Fibroblast of skin of right biceps (primary cell): ENCODE measurements around the gene OR2H1.

ENCODE experiments used
- DNase-seq: peaks from one replicate; pipeline ENCODE4 v3.0.0-alpha.2; 2013

The OR2H1 gene

GRCh38 chr6:29486577-29486976 lies 29.6 kb downstream of the OR2H1 start:
- no peak for DNase-seq

- no peak for DNase-seq
These were observed 30.2 kb downstream of the OR2H1 start for GRCh38 chr6:29487131-29487530.

- no peak for DNase-seq
These were observed 30.7 kb downstream of the OR2H1 start, which contains the start of gene MAS1L for GRCh38 chr6:29487660-29488059. TSS of gene MAS1L (minus strand) at chr6:29487956. CDS start at chr6:29487902, 54 bp downstream.

DNA sequence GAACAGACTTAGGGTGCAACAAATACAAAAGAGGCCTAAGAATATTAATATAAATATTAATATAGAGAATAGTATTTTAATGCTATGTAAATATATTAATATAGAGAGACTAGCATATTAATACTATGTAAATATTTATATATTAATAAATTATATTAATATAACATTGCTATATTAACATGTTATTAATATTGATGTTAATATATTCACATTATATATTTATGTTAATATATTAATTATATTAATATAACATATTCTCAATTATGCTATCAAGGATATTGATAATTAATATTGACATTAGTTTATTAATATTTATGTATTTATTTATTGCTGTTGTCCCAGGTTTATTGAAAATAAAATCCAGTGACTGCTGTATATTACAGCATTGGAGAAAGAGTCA lies 31.9 kb downstream of the OR2H1 start:
- DNase-seq: no peak

GRCh38 chr6:29489286-29489685 lies 32.3 kb downstream of the OR2H1 start:
- DNase-seq: no peak

DNA sequence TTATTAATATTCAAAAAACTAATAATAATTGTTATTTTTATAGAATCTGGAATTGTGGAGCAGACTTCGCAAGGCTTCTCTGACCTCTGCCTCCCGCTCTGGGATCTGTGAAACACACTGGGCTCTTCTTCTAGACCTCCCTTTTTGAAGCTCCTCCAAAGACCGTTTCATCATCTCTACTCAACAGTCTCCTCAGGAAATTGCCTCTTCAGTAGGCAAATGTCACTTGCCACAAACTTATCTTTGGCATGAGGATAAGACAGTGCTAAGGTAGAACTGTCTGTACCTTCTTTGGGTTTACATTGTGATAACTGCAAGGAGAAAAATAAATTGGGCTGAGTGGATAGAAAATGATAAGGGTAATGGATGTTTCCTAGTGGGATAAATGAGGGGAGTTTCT lies 33.1 kb downstream of the OR2H1 start:
- DNase-seq: no peak

GRCh38 chr6:29490552-29490951 lies 33.6 kb downstream of the OR2H1 start:
- DNase-seq: no peak

GRCh38 chr6:29491574-29491973 lies 34.6 kb downstream of the OR2H1 start:
- no peak for DNase-seq

DNA sequence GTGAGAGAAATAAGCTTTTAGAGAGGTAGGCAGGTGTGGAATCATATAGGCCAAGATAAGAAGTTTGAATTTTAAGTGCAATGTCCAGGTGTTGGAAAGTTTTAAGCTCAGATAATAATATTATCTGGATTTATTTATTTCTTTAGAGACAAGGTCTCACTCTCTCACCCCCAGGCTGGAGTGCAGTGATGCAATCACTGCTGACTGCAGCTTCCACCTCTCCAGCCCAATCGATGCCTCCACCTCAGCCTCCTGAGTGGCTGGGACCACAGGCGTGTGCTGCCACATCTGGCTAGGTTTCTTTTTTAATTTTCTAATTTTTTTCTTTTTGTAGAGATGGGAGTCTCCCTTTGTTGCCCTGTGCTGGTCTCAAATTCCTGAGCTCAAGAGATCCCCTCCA lies 36.3 kb downstream of the OR2H1 start:
- no peak for DNase-seq

DNA sequence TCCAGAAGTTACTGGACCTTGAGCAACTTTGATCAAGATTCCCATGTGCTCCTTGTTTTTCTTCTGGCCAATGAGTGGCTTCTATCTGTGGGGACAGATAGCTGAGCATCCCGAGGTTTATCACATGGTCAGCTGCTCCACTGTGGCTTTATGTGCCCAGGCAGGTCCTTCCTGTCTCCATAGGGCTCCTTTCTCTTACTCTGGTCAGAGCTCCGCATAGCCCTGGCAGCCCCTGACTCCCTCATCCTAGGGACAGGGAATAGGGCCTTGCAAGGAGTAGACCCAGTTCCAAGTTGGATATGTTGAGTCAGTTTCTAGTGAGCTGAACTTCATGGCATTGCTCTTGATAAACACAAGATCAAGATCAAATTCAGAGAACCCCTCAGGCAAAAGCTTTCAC lies 37.2 kb downstream of the OR2H1 start:
- DNase-seq: no peak

DNA sequence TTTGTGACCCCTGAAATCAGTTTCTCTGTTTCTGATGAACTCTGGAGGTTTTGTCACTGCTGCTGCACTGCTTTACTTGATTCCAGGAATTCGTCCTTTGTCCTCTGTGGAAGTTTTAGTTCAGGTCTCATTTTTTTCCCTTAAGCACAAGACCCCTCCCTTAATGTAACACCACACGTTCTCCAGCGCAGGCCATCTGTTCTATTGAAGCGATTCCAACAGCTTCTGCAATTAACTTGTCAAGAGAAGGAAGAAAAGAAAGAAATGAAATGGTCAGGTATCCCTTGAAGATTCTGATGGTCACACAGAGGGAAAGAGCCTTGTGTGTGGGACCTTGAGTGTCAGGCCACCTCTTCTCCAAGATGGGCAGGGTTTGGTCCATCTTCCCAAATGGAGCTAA lies 38.6 kb downstream of the OR2H1 start:
- DNase-seq: no peak

DNA sequence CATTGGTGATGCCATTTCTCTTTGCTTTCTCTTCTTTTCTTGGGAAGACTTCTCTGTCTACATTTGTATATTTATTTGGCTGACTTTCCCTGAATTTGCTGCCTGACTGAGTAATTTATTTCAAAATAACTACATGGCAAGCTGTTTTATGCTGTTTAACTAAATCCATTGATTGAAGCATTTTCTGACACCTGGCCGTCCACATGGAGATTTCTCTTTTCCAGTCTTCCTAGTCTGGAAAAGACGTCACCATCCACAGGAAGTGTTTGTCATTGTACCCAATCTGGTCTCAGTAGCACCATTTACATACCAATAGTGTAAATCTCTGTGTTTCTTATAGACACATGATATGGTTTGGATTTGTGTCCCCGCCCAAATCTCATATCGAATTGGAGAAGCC lies 40.0 kb downstream of the OR2H1 start:
- no peak for DNase-seq

- DNase-seq: no peak
These were observed 42.7 kb downstream of the OR2H1 start for GRCh38 chr6:29499704-29500103.

DNA sequence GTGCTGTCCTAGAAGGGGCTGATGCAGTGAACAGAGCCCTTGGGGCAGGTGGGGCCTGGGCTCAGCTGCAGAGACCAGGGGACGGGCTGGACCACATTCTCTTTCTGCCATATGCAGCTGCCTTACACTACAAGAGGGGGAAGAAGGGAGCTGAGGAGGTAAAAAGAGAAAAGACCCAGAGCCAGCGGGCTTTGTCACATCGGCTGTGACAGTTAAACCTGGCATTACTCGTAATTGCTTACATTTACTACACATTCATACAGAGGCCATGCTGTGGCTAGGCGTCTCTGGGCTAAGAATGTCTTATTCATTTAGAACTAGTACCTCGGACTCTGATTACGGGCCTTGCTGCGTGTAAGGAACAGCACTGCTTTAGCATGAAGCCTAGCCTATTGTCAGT lies 43.6 kb downstream of the OR2H1 start:
- DNase-seq: no peak

- no peak for DNase-seq
These were observed 44.2 kb downstream of the OR2H1 start for GRCh38 chr6:29501106-29501505.

GRCh38 chr6:29502181-29502580 lies 45.2 kb downstream of the OR2H1 start:
- DNase-seq: no peak

DNA sequence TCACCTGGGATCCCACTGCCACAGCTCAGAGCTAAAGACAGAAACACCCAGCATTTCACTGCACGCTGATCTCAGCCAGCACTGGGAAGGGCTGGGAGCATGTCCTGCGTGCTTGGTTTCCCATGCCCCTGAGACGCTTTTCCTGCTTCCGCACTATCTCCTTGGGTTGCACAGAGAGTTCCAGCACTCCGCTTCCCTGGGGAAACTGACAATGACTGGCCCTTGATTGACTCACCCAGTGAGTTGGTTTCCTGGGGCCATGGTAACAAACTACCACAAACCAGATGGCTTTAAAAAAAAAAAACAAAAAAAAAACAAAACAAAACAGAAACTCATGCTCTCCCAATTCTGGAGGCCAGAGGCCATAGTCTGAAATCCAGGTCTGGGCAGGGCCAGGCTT lies 45.6 kb downstream of the OR2H1 start:
- DNase-seq: no peak

- DNase-seq: no peak
These were observed 48.0 kb downstream of the OR2H1 start for GRCh38 chr6:29504961-29505360.

- DNase-seq: no peak
These were observed 48.9 kb downstream of the OR2H1 start for GRCh38 chr6:29505808-29506207.

DNA sequence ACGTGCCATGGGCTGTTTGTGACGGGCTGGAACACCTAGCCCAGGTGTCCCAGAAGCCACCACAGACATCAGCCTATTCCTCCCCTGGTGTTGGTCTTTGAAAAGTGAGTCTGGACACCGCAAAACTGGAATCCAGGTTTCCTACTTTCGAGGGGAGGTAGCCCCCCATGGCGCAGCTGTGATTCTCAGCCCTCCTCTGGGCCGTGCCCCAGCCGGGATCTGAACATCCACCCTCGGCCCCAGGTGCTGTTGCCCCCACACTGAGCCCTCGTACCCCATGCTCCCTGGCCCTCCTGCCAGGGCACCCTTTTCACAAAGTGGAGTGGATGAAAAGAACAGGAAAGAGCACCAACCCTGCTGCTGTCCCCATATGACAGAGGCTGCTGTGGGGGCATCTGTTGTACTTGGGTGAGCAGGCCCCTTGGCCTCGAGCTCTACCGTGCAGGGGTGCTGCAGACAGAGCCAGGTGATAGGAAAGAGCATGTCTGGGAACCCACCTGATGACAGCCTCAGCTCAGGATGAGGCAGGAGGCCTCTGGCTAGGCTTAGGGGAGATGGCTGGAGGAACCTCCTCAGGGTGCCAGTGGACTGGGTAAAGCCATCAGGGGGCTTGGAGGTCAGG lies 49.6 kb downstream of the OR2H1 start:
- DNase-seq: no peak

DNA sequence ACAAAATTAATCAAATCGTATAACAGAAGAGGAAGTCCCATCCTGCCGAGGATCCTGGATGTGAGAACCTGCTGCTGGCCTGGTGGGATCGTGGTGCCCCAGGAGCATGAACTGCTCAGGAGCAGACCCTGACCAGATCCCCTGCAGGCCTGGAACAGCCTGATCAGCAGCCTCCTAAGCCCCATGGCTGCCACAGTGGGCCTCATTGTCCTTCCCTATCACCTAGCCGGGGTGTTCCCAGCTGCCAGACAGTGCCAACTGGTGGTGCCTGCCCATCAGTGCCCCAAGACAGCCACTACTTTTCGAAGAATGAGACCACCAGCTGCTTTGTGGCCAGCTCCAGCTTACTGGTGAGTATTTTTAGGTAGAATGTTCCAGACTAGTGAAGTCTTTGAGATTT lies 50.4 kb downstream of the OR2H1 start:
- no peak for DNase-seq

DNA sequence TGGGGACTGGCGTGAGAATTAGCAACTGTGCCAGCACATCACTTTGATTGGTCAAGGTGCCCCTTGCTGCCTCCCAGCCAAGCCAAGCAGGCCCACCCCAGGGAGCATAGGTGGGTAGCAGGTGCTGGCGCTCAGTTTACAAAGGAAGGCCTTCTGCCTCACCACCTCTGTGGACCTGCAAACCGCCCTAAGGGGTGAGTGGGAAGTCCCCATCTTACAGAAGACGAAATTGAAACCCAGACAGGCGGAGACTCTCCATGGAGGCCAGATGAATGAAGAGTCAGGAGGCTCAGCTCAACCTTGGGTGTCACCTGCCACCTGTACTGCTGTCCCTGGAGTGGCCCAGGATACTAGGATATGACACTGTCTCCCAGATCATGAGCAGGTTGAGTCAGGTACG lies 52.3 kb downstream of the OR2H1 start:
- no peak for DNase-seq

DNA sequence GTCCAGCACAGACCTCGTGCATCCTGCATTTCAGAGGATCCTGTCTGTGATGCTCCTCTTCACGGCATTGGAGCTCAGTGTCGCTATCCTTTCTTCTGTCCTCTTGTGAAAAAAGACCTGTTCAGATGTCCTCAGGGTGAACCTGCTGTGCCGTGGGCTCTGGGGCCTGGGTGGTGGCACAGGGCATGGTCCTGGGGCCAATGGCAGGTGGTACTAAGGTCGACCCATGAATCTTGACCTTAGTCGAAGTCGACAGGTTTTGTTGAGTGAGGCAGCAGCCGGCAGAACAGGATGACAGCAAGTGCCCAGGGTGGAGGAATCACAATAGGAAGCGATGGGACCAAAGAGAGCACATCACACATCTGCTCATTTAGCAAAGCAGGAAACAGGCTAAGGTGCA lies 52.8 kb downstream of the OR2H1 start:
- DNase-seq: no peak

DNA sequence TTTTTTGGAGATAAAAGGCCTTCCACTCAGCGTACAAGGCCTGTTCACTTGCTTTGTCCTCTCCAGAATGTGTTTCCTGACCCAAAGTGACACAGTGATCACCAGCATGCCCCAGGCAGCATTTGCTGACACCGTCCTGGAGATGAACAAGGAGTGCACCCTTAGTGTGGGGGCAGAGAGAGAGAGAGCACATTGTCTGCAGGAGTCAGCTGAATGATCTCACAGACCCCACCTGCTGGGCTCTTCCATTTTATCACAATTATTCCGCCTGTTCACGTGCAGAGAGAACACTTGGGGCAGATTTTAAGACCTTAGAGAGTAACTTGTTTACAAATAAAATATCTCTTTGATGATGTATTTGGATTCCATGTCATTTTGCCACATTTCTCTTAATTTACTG lies 53.2 kb downstream of the OR2H1 start:
- DNase-seq: no peak

DNA sequence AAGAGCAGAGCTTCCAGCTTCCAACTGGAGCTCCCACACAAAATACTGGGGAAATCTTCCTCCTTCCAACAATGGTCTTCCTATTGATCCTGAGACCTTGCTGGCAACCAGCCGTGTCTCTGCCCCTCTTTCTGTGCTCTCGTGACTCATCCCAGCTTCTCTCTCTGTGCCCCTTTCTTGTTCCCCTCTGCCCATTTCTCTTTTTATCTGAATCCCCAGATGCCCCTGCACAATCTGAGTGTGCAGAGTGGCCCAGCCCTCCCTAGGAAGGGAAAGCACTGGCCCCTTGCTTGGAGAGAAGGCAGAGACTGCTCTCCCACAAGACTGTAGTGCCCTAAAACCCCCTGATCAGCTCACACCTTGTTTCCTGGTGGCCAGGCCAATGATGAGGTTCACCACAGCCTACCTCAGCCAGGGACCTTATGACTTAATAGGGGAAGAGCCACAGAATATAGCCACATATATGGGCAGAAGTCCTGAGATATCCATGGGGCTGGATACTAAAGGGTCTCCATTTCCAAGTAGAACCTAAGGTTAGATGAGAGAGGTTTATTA lies 53.9 kb downstream of the OR2H1 start:
- DNase-seq: no peak
